K562 (cell line): ENCODE results near the gene HYAL1. TPM values are rescaled to one million over a fixed set of nuclear protein-coding genes. Genes with fewer than 3 reads are reported as not detected.

Experiments
- ATAC-seq: fragments of 200-7000 bp; cut with Tn5 transposase; 3 replicates; pipeline ENCODE4 v1.9.1; 2020; ENCODE audit warnings: moderate library complexity
- BruUV-seq: library from RNA; stranded (reverse); fragments of 400-500 nt; replicated peaks from 2 replicates; lab custom pipeline; 2021; lab: Mats Ljungman, UMichigan
- CTCF ChIA-PET: fragments of 300-600 bp; formaldehyde crosslinking; extraction: SDS; loops from one replicate; lab custom pipeline; 2021; ENCODE audit warnings: low intra/inter-chr PET ratio; lab: Yijun Ruan, JAX
- POLR2A ChIA-PET: fragments of 300-600, 350-650 bp; sonication (Branson Sonifier 250); formaldehyde crosslinking; extraction: SDS; loops from one replicate; lab custom pipeline; 2021; ENCODE audit warnings: antibody characterized with exemption, inconsistent platforms; lab: Yijun Ruan, JAX
- DNase-seq, 4 experiments: peaks; one replicate each; pipeline versions ENCODE4 v3.0.0 to v3.0.0-alpha.2; 2011 to 2018; ENCODE audit warnings: low spot score in 3 of 4, mixed read lengths in 3 of 4; ENCODE audit errors: extremely low read depth in 1 of 4
- FAIRE-seq: peaks from 2 replicates; lab custom pipeline; 2011; peaks lifted over from hg19 to GRCh38; lab: Jason Lieb, UNC
- H2AFZ ChIP-seq: 2 replicates; pipeline ENCODE4 v1.6.0; 2011; ENCODE audit warnings: low read depth, low read length, control low read depth, inconsistent platforms
- H3K27ac ChIP-seq: fragments of 200-600 bp; 3 replicates; pipeline ENCODE4 v1.8.0; 2011; ENCODE audit warnings: low read depth, mild to moderate bottlenecking, control low read depth, inconsistent platforms, low read length, moderate library complexity, mixed read lengths; ENCODE audit errors: extremely low read depth
- H3K27me3 ChIP-seq, 2 experiments: fragments of 300-600 bp in 1 of 2; 2 replicates in 1 of 2; 3 replicates in 1 of 2; pipeline versions ENCODE4 v1.6.0 to v1.8.0; 2011; ENCODE audit warnings: inconsistent platforms in 2 of 2, low read length in 2 of 2, mild to moderate bottlenecking in 1 of 2, mixed read lengths in 1 of 2, moderate library complexity in 1 of 2; ENCODE audit not compliant: control insufficient read depth in 2 of 2, insufficient read depth in 2 of 2
- H3K36me3 ChIP-seq: fragments of 300-600 bp; 3 replicates; pipeline ENCODE4 v1.8.0; 2011; ENCODE audit warnings: mild to moderate bottlenecking, low read length, inconsistent platforms; ENCODE audit not compliant: control insufficient read depth, insufficient read depth
- H3K4me1 ChIP-seq, 2 experiments: fragments of 200-600 bp in 1 of 2; replicated peaks in 1 of 2; 2 replicates in 1 of 2; 3 replicates in 1 of 2; pipeline versions ENCODE4 v1.5.1 to v1.8.0; 2011; ENCODE audit warnings: inconsistent platforms in 2 of 2, low read length in 2 of 2, mild to moderate bottlenecking in 1 of 2, mixed read lengths in 1 of 2, moderate library complexity in 1 of 2; ENCODE audit not compliant: control insufficient read depth in 2 of 2, insufficient read depth in 2 of 2
- H3K4me2 ChIP-seq: 2 replicates; pipeline ENCODE4 v1.6.1; 2011; ENCODE audit warnings: low read length, control low read depth, inconsistent platforms, mixed read lengths; ENCODE audit not compliant: insufficient read depth
- H3K4me3 ChIP-seq: fragments of 200-600 bp; sonication (generic), shearing (Covaris generic); 2 replicates; pipeline ENCODE4 v1.5.1; 2016; ENCODE audit warnings: control low read depth, inconsistent platforms
- H3K79me2 ChIP-seq: fragments of 200-600 bp; 3 replicates; pipeline ENCODE4 v1.8.0; 2011; ENCODE audit warnings: low read length, inconsistent platforms; ENCODE audit not compliant: control insufficient read depth, insufficient read depth
- H3K9ac ChIP-seq, 2 experiments: 2 replicates each; pipeline versions ENCODE4 v1.6.0 to v1.6.1; 2011; ENCODE audit warnings: low read depth in 2 of 2, low read length in 2 of 2, control low read depth in 1 of 2, inconsistent platforms in 1 of 2, mild to moderate bottlenecking in 1 of 2, mixed read lengths in 1 of 2; ENCODE audit not compliant: insufficient read depth in 1 of 2
- H3K9me1 ChIP-seq: one replicate; pipeline ENCODE4 v1.6.0; 2011; ENCODE audit warnings: inconsistent platforms, mild to moderate bottlenecking, low read length, moderate library complexity; ENCODE audit not compliant: control insufficient read depth, insufficient read depth
- H3K9me3 ChIP-seq: replicated peaks from 2 replicates; pipeline ENCODE4 v1.5.1; 2011; ENCODE audit warnings: low read depth, low read length, inconsistent platforms; ENCODE audit not compliant: control insufficient read depth, insufficient read depth
- H4K20me1 ChIP-seq: replicated peaks from 2 replicates; pipeline ENCODE4 v1.6.1; 2011; ENCODE audit warnings: low read length, inconsistent platforms, mixed read lengths; ENCODE audit not compliant: control insufficient read depth, insufficient read depth
- BRD4 ChIP-seq: fragments of 200-600 bp; sonication (generic); IDR thresholded peaks from 2 replicates; pipeline ENCODE4 v1.6.1; 2017; ENCODE audit warnings: inconsistent platforms
- CEBPG ChIP-seq, 3 experiments: fragments of 200-800 bp in 1 of 3; sonication (Bioruptor generic) in 1 of 3; sonication (generic) in 1 of 3; formaldehyde crosslinking in 1 of 3; IDR thresholded peaks in 2 of 3; conservative IDR thresholded peaks in 1 of 3; 2 replicates each; pipeline versions ENCODE4 v1.6.1 to v1.8.0; 2016 to 2022; ENCODE audit warnings: missing compliant biosample characterization in 2 of 3, missing genetic modification characterization in 2 of 3, mild to moderate bottlenecking in 1 of 3, missing genetic modification reagents in 1 of 3
- CTBP1 ChIP-seq: fragments of 450-650 bp; IDR thresholded peaks from 2 replicates; pipeline ENCODE4 v1.6.1; 2016; ENCODE audit warnings: borderline replicate concordance
- FOXP1 ChIP-seq: sonication (generic); formaldehyde crosslinking; IDR thresholded peaks from 2 replicates; pipeline ENCODE4 v1.8.0; 2022; ENCODE audit warnings: mild to moderate bottlenecking, missing genetic modification reagents
- HDAC3 ChIP-seq: fragments of 450-650 bp; IDR thresholded peaks from 2 replicates; pipeline ENCODE4 v1.6.1; 2018; ENCODE audit warnings: borderline replicate concordance, mild to moderate bottlenecking, moderate library complexity; ENCODE audit not compliant: partially characterized antibody
- HIVEP1 ChIP-seq: fragments of 250-450 bp; sonication (Bioruptor Pico); IDR thresholded peaks from 2 replicates; pipeline ENCODE4 v1.4.0; 2020; ENCODE audit warnings: mild to moderate bottlenecking
- HMG20A ChIP-seq: fragments of 450-650 bp; formaldehyde crosslinking; conservative IDR thresholded peaks from 2 replicates; pipeline ENCODE4 v1.4.0; 2020; ENCODE audit warnings: mild to moderate bottlenecking, mixed read lengths
- HMG20B ChIP-seq: fragments of 250-450 bp; sonication (Bioruptor Pico); IDR thresholded peaks from 2 replicates; pipeline ENCODE4 v1.5.0; 2021; ENCODE audit warnings: mild to moderate bottlenecking
- HMGN3 ChIP-seq: IDR thresholded peaks from 2 replicates; pipeline ENCODE4 v1.6.1; 2011; ENCODE audit warnings: borderline replicate concordance, low read depth, mild to moderate bottlenecking, mixed read lengths, low read length; ENCODE audit not compliant: insufficient read length; ENCODE audit errors: extremely low read depth
- KLF6 ChIP-seq: fragments of 250-450 bp; sonication (Bioruptor Pico); IDR thresholded peaks from 2 replicates; pipeline ENCODE4 v1.4.0; 2020; ENCODE audit warnings: mild to moderate bottlenecking, moderate library complexity, borderline replicate concordance
- LEF1 ChIP-seq: fragments of 450-650 bp; IDR thresholded peaks from 2 replicates; pipeline ENCODE4 v1.6.1; 2016; ENCODE audit warnings: mild to moderate bottlenecking
- NCOA2 ChIP-seq, 2 experiments: fragments of 450-650 bp; IDR thresholded peaks; 2 replicates each; pipeline ENCODE4 v1.6.1; 2018; ENCODE audit warnings: mild to moderate bottlenecking in 2 of 2, moderate library complexity in 1 of 2; ENCODE audit not compliant: partially characterized antibody in 2 of 2
- NFIC ChIP-seq: fragments of 450-650 bp; IDR thresholded peaks from 2 replicates; pipeline ENCODE4 v1.6.1; 2017; ENCODE audit warnings: mild to moderate bottlenecking, inconsistent platforms
- SNIP1 ChIP-seq: fragments of 450-650 bp; IDR thresholded peaks from 2 replicates; pipeline ENCODE4 v1.7.1; 2017; ENCODE audit warnings: low read depth, mild to moderate bottlenecking
- SUPT5H ChIP-seq: fragments of 450-650 bp; IDR thresholded peaks from 2 replicates; pipeline ENCODE4 v1.6.1; 2016
- ZNF197 ChIP-seq: fragments of 200-800 bp; sonication (Bioruptor generic); IDR thresholded peaks from 2 replicates; pipeline ENCODE4 v1.6.1; 2016; ENCODE audit warnings: low read depth, missing genetic modification characterization, missing compliant biosample characterization
- WGBS: fragments of 100-300 bp; shearing (Covaris generic); methylation state at CpG from one replicate; pipeline ENCODE4 v1.1.6; 2016; ENCODE audit warnings: low coverage, mixed read lengths; ENCODE audit not compliant: insufficient coverage; ENCODE audit errors: missing lambda C conversion rate; 5-methylcytosine and 5-hydroxymethylcytosine counted together
- in situ Hi-C: fragments of 300-500 bp; cut with MboI; formaldehyde crosslinking; loops from 4 replicates; pipeline ENCODE4 v1.15.0; 2018; ENCODE audit warnings: inconsistent platforms, mixed read lengths
- intact Hi-C: fragments of 100-400 bp; cut with micrococcal nuclease; formaldehyde crosslinking; loops from 2 replicates; pipeline ENCODE4 v1.14.2; 2022
- polyA plus RNA-seq, 8 experiments: library from polyadenylated mRNA; depleted of rRNA in 4 of 8; stranded (reverse) in 5 of 8; unstranded in 3 of 8; fragments of >200 nt; fragmentation: Nextera tagmentation in 2 of 8; fragmentation: Illumina TruSeq in 1 of 8; extraction: Ambion mirVana in 2 of 8; extraction: Trizol in 1 of 8; gene quantifications; 2 replicates each; pipeline versions ENCODE4 v1.2.1 to v1.2.3, GENCODE V29; 2011 to 2014; ENCODE audit warnings: inconsistent platforms in 1 of 8, missing spikeins in 1 of 8
- total RNA-seq, 7 experiments: library from RNA; depleted of rRNA in 6 of 7; stranded (reverse); fragments of >200 nt in 6 of 7; fragmentation: Illumina TruSeq in 2 of 7; extraction: Trizol in 2 of 7; gene quantifications; 2 replicates each; pipeline versions ENCODE4 v1.2.1 to v1.2.3, GENCODE V29; 2011 to 2021; ENCODE audit warnings: low replicate concordance in 1 of 7
- TF ChIP-seq, protein P1 (sequence below), 2 experiments: IDR thresholded peaks; 2 replicates each; pipeline ENCODE4 v1.6.1; 2012; ENCODE audit warnings: improper control_type of control experiment in 2 of 2, low read depth in 2 of 2, low read length in 2 of 2, borderline replicate concordance in 1 of 2

HYAL1 gene
- total and polyA plus RNA-seq, 9 of the 15 experiments (the other 6 are each of a cell fraction or from before 2014, with no cell fraction given) = 1.4 to 8.5 (median 4.7) TPM

DNA sequence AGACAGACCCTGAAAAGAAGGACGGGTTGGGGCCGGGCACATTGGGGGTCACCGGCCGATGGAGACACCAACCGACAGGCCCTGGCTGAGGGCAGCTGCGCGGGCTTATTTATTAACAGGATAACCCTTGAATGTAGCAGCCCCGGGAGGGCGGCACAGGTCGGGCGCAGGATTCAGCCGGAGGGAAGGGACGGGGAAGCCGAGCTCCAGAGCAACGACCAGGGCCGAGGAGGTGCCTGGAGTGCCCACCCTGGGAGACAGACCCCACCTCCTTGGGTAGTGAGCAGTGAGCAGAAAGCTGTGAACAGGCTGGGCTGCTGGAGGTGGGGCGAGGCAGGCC, 26.6 kb downstream of the HYAL1 start:
- ChIA-PET CTCF (no interaction called here), POLR2A (no interaction called here)
- no TSS peak for BruUV-seq
- Histone ChIP-seq H2AFZ (no peak overlapping the region), H3K27me3 (no peaks in the 10 kb centered on the region), H3K9ac (no peak overlapping the region), H4K20me1 (no peaks in the 10 kb centered on the region), H3K9me1 (no peaks in the 10 kb centered on the region), H3K27ac (no peak overlapping the region), H3K79me2 (no peaks in the 10 kb centered on the region), H3K4me3 (no peak overlapping the region), H3K36me3 (no peaks in the 10 kb centered on the region), H3K9me3 (no peaks in the 10 kb centered on the region), H3K4me1 (peaks cover 4 to 34% of the 10 kb centered on the region in 2 experiments; a peak in 3 of 5 replicates), H3K4me2 (no peak overlapping the region)
- no peak for DNase-seq
- no peak for FAIRE-seq
- intact Hi-C loops (no loop called here), in situ Hi-C loops (no loop called here)
- ATAC-seq = no peak
- no peak for TF ChIP-seq SNIP1
- no peak for TF ChIP-seq FOXP1 (CRISPR knock-in tag)
- no peak for TF ChIP-seq HDAC3
- no peak for TF ChIP-seq NFIC
- TF ChIP-seq LEF1 = no peak
- no peak for TF ChIP-seq KLF6
- TF ChIP-seq, protein P1, sequence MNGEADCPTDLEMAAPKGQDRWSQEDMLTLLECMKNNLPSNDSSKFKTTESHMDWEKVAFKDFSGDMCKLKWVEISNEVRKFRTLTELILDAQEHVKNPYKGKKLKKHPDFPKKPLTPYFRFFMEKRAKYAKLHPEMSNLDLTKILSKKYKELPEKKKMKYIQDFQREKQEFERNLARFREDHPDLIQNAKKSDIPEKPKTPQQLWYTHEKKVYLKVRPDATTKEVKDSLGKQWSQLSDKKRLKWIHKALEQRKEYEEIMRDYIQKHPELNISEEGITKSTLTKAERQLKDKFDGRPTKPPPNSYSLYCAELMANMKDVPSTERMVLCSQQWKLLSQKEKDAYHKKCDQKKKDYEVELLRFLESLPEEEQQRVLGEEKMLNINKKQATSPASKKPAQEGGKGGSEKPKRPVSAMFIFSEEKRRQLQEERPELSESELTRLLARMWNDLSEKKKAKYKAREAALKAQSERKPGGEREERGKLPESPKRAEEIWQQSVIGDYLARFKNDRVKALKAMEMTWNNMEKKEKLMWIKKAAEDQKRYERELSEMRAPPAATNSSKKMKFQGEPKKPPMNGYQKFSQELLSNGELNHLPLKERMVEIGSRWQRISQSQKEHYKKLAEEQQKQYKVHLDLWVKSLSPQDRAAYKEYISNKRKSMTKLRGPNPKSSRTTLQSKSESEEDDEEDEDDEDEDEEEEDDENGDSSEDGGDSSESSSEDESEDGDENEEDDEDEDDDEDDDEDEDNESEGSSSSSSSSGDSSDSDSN (IDR thresholded peaks at IDR 0.05; ENCODE audit: borderline replicate concordance in 1 of 2, low read depth in 2 of 2, low read length in 2 of 2) = no peak
- TF ChIP-seq HMG20A (CRISPR knock-in tag) = no peak
- no peak for TF ChIP-seq SUPT5H
- no peak for TF ChIP-seq BRD4
- TF ChIP-seq ZNF197 = no peak
- no peak for TF ChIP-seq HMGN3
- no peak for TF ChIP-seq NCOA2 (IDR thresholded peaks at IDR 0.05; ENCODE audit: partially characterized antibody in 2 of 2)
- TF ChIP-seq CTBP1 = no peak
- TF ChIP-seq HIVEP1 (CRISPR knock-in tag) = no peak
- no peak for TF ChIP-seq HMG20B (CRISPR knock-in tag)
- no peak for TF ChIP-seq CEBPG (CRISPR knock-in tag; IDR thresholded peaks at IDR 0.05)
- TF ChIP-seq CEBPG (tag; conservative IDR thresholded peaks at IDR 0.05 in 1 of 2, IDR thresholded peaks at IDR 0.05 in 1 of 2) = no peak
- 73% methylated on average over 9 of the region's 17 CpGs for WGBS
